GM13977 (cell line): ENCODE measurements around the gene CRACDL.

Experiments
- DNase-seq: peaks from one replicate; pipeline ENCODE4 v3.0.0; 2012; ENCODE audit warnings: low spot score
- CTCF ChIP-seq: IDR thresholded peaks from 2 replicates; pipeline ENCODE4 v1.5.1; 2012; ENCODE audit warnings: mild to moderate bottlenecking, control low read depth; ENCODE audit not compliant: insufficient read depth; ENCODE audit errors: extremely low read depth, missing control alignments
- in situ Hi-C: fragments of 300-500 bp; cut with MboI; formaldehyde crosslinking; loops from one replicate; pipeline ENCODE4 v1.12.0; 2022; ENCODE audit warnings: low sequenced_read_pairs, low pct_unique_long_range_greater_than_20kb, mixed read lengths, inconsistent platforms; ENCODE audit not compliant: unreplicated experiment

Gene CRACDL

GRCh38 chr2:98764499-98764898, 171.5 kb downstream of the CRACDL start:
- TF ChIP-seq CTCF: no peak
- no peak for DNase-seq
- in situ Hi-C loops: no loop called here

- no peak for DNase-seq
- in situ Hi-C loops: no loop called here
- no peak for TF ChIP-seq CTCF
These were observed 172.6 kb downstream of the CRACDL start for GRCh38 chr2:98763209-98763951.

GRCh38 chr2:98761909-98762308, 174.1 kb downstream of the CRACDL start:
- TF ChIP-seq CTCF: no peak

GRCh38 chr2:98761267-98761781, 174.7 kb downstream of the CRACDL start:
- no peak for DNase-seq
- in situ Hi-C loops: no loop called here
- TF ChIP-seq CTCF: no peak

More at GRCh38 chr2:98761909-98762308, 174.1 kb downstream of the CRACDL start:
- in situ Hi-C loops: no loop called here
- no peak for DNase-seq

- DNase-seq: no peak
- TF ChIP-seq CTCF: no peak
- in situ Hi-C loops: no loop called here
These were observed 176.0 kb downstream of the CRACDL start for GRCh38 chr2:98759827-98760625.

GRCh38 chr2:98759338-98759737, 176.7 kb downstream of the CRACDL start:
- in situ Hi-C loops: no loop called here
- DNase-seq: no peak
- TF ChIP-seq CTCF: no peak
